Measurements from ENCODE around the gene VPS37B. TPM values are rescaled to one million over a fixed set of nuclear protein-coding genes. Genes with fewer than 3 reads are reported as not detected.
A peak's percentile ranks its signal among the peaks of the same experiment; 100 is the strongest.

VPS37B gene
- total and polyA plus RNA-seq, 2 donors (not counting 1 experiment from before 2014, with no cell fraction given) = 66.7 to 88.1 TPM

DNA sequence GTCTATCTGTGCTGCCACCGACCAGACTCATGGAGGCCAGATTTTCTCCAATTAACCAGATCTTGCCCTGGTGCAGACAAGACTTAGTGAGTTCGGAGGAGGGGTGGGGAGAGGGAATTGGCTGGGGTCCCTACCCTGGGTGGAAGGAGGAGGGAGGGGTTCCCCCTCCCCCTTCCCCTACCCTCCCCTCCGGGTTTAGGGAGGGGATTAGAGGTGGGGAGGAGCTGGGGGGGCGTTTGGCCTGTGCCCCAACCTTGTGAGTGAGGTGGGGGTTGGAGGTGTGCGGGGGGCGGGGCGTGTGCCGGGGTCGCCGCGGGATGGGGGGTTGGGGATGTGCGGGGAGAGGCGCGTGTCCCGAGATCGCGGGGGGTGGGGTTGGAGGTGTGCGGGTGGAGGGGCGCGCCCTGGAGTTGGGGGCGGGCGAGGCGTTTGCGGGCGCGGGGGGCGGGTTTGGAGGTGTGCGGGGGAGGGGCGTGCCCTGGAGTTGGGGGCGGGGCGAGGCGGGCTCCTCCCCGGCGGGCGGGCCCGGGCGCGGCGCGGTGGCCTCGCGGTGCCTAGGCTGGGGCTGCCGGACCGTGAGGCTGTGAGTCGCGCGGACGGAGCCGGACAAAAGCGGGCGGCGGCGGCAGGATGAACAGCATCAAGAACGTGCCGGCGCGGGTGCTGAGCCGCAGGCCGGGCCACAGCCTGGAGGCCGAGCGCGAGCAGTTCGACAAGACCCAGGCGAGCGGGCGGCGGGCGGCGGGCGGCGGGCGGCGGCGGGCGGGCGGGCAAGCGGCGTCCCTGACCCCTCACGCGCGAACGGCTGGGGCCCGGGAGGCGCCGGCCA lies 60.8 kb downstream of the VPS37B start, which contains the start of gene HIP1R:
Gene HIP1R, plus strand, starts transcription at position 537 of the 829 bp plus-strand sequence. Its CDS starts 94 bp downstream, at position 631.
- H3K4me3 ChIP-seq (ENCODE audit: control extremely low read depth in 1 of 5, extremely low read depth in 1 of 5, insufficient read depth in 1 of 5, low read depth in 2 of 5, low read length in 4 of 5) = peak within 1 kb of the TSS; percentile 79 to 99 (median 87)
- Mint-ChIP-seq H3K4me1 (peaks cover 48% of the 10 kb centered on the region), H3K27me3 (no peaks in the 10 kb centered on the region), H3K9me3 (ENCODE audit: insufficient read depth) (no peaks in the 10 kb centered on the region), H3K4me3 (peak within 1 kb of the TSS; percentile 98), H3K27ac (peak within 1 kb of the TSS; percentile 98)
- H4K20me1 ChIP-seq (ENCODE audit: control insufficient read depth, insufficient read depth, low read length, poor library complexity, severe bottlenecking) = peaks cover 35% of the 10 kb centered on the region
- H3K79me2 ChIP-seq (ENCODE audit: control insufficient read depth, insufficient read depth, low read length) = peaks cover 40% of the 10 kb centered on the region
- 0% methylated on average over 58 of the region's 85 CpGs for WGBS (ENCODE audit: insufficient coverage)
- CTCF ChIA-PET = interaction anchor here (1.2 to 6.2 kb wide), 5 partner anchors 9 to 43 kb away, joined by 3 to 89 read pairs (median 4); no protein-coding TSS in a partner anchor
- TF ChIP-seq, protein P1, sequence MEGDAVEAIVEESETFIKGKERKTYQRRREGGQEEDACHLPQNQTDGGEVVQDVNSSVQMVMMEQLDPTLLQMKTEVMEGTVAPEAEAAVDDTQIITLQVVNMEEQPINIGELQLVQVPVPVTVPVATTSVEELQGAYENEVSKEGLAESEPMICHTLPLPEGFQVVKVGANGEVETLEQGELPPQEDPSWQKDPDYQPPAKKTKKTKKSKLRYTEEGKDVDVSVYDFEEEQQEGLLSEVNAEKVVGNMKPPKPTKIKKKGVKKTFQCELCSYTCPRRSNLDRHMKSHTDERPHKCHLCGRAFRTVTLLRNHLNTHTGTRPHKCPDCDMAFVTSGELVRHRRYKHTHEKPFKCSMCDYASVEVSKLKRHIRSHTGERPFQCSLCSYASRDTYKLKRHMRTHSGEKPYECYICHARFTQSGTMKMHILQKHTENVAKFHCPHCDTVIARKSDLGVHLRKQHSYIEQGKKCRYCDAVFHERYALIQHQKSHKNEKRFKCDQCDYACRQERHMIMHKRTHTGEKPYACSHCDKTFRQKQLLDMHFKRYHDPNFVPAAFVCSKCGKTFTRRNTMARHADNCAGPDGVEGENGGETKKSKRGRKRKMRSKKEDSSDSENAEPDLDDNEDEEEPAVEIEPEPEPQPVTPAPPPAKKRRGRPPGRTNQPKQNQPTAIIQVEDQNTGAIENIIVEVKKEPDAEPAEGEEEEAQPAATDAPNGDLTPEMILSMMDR (IDR thresholded peaks at IDR 0.05) = no peak
- TF ChIP-seq EZH2 (IDR thresholded peaks at IDR 0.05; ENCODE audit: borderline replicate concordance, insufficient read depth, low read depth, low read length, poor library complexity, severe bottlenecking) = no peak
- peak within 1 kb of the TSS; percentile 66 for H2AFZ ChIP-seq (ENCODE audit: insufficient read depth, low read depth, low read length, poor library complexity, severe bottlenecking)
- no peaks in the 10 kb centered on the region for H3K27me3 ChIP-seq (replicated peaks in 1 of 4; ENCODE audit: control extremely low read depth in 1 of 4, control insufficient read depth in 3 of 4, insufficient read depth in 4 of 4, low read length in 3 of 4)
- peaks cover 0 to 20% of the 10 kb centered on the region in 2 experiments for H3K36me3 ChIP-seq (replicated peaks in 1 of 2; ENCODE audit: control extremely low read depth in 1 of 2, control insufficient read depth in 1 of 2, extremely low read depth in 1 of 2, insufficient read depth in 2 of 2, low read length in 1 of 2)
- POLR2A ChIA-PET = interaction anchor here (0.5 to 3.5 kb wide), 10 partner anchors 13 to 553 kb away, joined by 3 to 25 read pairs (median 4); partner anchors contain the start of gene DENR
- ATAC-seq (ENCODE audit: low read depth) = peak; percentile 63
- DNase-seq = peak; percentile 81
- peak within 1 kb of the TSS; percentile 89 for H3K9ac ChIP-seq (ENCODE audit: low read length)
- H3K9me3 ChIP-seq (ENCODE audit: control extremely low read depth in 1 of 3, control insufficient read depth in 2 of 3, insufficient read depth in 1 of 3, low read length in 2 of 3) = peaks cover 0 to 2% (median 0%) of the 10 kb centered on the region in 3 donors
- H3K4me2 ChIP-seq (replicated peaks; ENCODE audit: low read depth, low read length, poor library complexity, severe bottlenecking) = peak within 1 kb of the TSS; percentile 84
- peaks cover 35 to 43% of the 10 kb centered on the region in 2 donors for H3K4me1 ChIP-seq (ENCODE audit: control insufficient read depth in 2 of 2, insufficient read depth in 2 of 2, low read length in 2 of 2)
- peak within 1 kb of the TSS; percentile 82 to 87 for H3K27ac ChIP-seq (ENCODE audit: low read length in 2 of 2)
- intact Hi-C loops (cut with micrococcal nuclease) = loop anchor here (1.0 to 10.0 kb wide), 3 partner anchors 15 to 590 kb away; partner anchors contain the start of gene CCDC62

All from B cell (primary cell).